ENCODE measurements around the gene RAX2. TPM values are rescaled to one million over a fixed set of nuclear protein-coding genes. Genes with fewer than 3 reads are reported as not detected.

Gene RAX2
- total and polyA plus RNA-seq, 2 of the 13 experiments (the other 11 are each of a cell fraction or from before 2014, with no cell fraction given), result not detected

GRCh38 chr19:3752492-3752891 is 19.5 kb downstream of the RAX2 start:
- no peaks in the 10 kb centered on the region for H3K9me3 ChIP-seq (ENCODE audit: low read length)
- no peaks in the 10 kb centered on the region for H3K27me3 ChIP-seq (ENCODE audit: control insufficient read depth in 1 of 2, insufficient read depth in 2 of 2, low read length in 2 of 2)
- H3K27ac ChIP-seq (ENCODE audit: extremely low read length, insufficient read depth, low read length), result no peak overlapping the region
- peaks cover 0 to 4% of the 10 kb centered on the region in 2 experiments; a peak in 2 of 5 replicates for H3K36me3 ChIP-seq (replicated peaks in 1 of 2; ENCODE audit: control insufficient read depth in 1 of 2, insufficient read depth in 2 of 2, low read length in 2 of 2)
- no peak for FAIRE-seq
- H3K4me2 ChIP-seq (ENCODE audit: low read depth, low read length), result no peak overlapping the region
- CTCF ChIA-PET (ENCODE audit: low intra/inter-chr PET ratio, low total read pairs), result no interaction called here
- in situ Hi-C loops (cut with HindIII; ENCODE audit: extremely low pct_ligation_motif_present, low pct_unique_long_range_greater_than_20kb) (no loop called here), intact Hi-C loops (cut with micrococcal nuclease; ENCODE audit: unreplicated experiment) (no loop called here)
- POLR2A ChIA-PET, result interaction anchor here (0.7 kb wide), 1 partner anchor 10 kb away, joined by 3 read pairs; the partner anchor contains the start of gene MRPL54
- H2AFZ ChIP-seq (ENCODE audit: low read length), result no peak overlapping the region
- DNase-seq (ENCODE audit: low spot score), result no peak
- no TSS peak for BruUV-seq (replicated peaks)
- H3K9ac ChIP-seq (ENCODE audit: insufficient read depth, low read depth, low read length), result no peak overlapping the region
- H3K4me1 ChIP-seq (ENCODE audit: insufficient read depth, low read length), result no peaks in the 10 kb centered on the region
- TF ChIP-seq AGO2 (optimal IDR thresholded peaks at IDR 0.05; ENCODE audit: low read depth, low read length), result peak; percentile 61
- TF ChIP-seq CCAR2 (optimal IDR thresholded peaks at IDR 0.05; ENCODE audit: low read depth, low read length), result no peak
- H3K79me2 ChIP-seq (ENCODE audit: insufficient read depth, low read length), result no peaks in the 10 kb centered on the region
- H4K20me1 ChIP-seq (ENCODE audit: insufficient read depth, low read length), result no peaks in the 10 kb centered on the region
- no peak for ATAC-seq
- no peak overlapping the region for H3K4me3 ChIP-seq (replicated peaks in 1 of 3; ENCODE audit: insufficient read depth in 1 of 3, low read depth in 2 of 3, low read length in 3 of 3)
- 98% methylated on average over 10 of the region's 25 CpGs for WGBS (ENCODE audit: low lambda C conversion rate)

GRCh38 chr19:3751236-3751635 is 20.8 kb downstream of the RAX2 start:
- no peaks in the 10 kb centered on the region for H3K9me3 ChIP-seq (ENCODE audit: low read length)
- in situ Hi-C loops (cut with HindIII; ENCODE audit: extremely low pct_ligation_motif_present, low pct_unique_long_range_greater_than_20kb), result no loop called here
- H3K36me3 ChIP-seq (replicated peaks in 1 of 2; ENCODE audit: control insufficient read depth in 1 of 2, insufficient read depth in 2 of 2, low read length in 2 of 2), result peaks cover 0 to 4% of the 10 kb centered on the region in 2 experiments; a peak in 2 of 5 replicates
- H2AFZ ChIP-seq (ENCODE audit: low read length), result no peak overlapping the region
- H4K20me1 ChIP-seq (ENCODE audit: insufficient read depth, low read length), result no peaks in the 10 kb centered on the region
- H3K79me2 ChIP-seq (ENCODE audit: insufficient read depth, low read length), result no peaks in the 10 kb centered on the region
- intact Hi-C loops (cut with micrococcal nuclease; ENCODE audit: unreplicated experiment), result no loop called here
- CTCF ChIA-PET (ENCODE audit: low intra/inter-chr PET ratio, low total read pairs), result no interaction called here
- no peak overlapping the region for H3K27ac ChIP-seq (ENCODE audit: extremely low read length, insufficient read depth, low read length)
- no peak overlapping the region for H3K4me2 ChIP-seq (ENCODE audit: low read depth, low read length)
- no peak for FAIRE-seq
- 94% methylated on average over 30 of the region's 30 CpGs for WGBS (ENCODE audit: low lambda C conversion rate)
- H3K27me3 ChIP-seq (ENCODE audit: control insufficient read depth in 1 of 2, insufficient read depth in 2 of 2, low read length in 2 of 2), result no peaks in the 10 kb centered on the region
- DNase-seq (ENCODE audit: low spot score), result no peak
- H3K9ac ChIP-seq (ENCODE audit: insufficient read depth, low read depth, low read length), result no peak overlapping the region
- no peaks in the 10 kb centered on the region for H3K4me1 ChIP-seq (ENCODE audit: insufficient read depth, low read length)
- no peak overlapping the region for H3K4me3 ChIP-seq (replicated peaks in 1 of 3; ENCODE audit: insufficient read depth in 1 of 3, low read depth in 2 of 3, low read length in 3 of 3)
- no TSS peak for BruUV-seq (replicated peaks)
- POLR2A ChIA-PET, result interaction anchor here (2.4 kb wide), 1 partner anchor 11 kb away, joined by 7 read pairs; the partner anchor contains the start of genes APBA3 and MRPL54
- no peak for ATAC-seq
- no peak for TF ChIP-seq ZUFSP (CRISPR knock-in tag; IDR thresholded peaks at IDR 0.05; ENCODE audit: borderline replicate concordance)
- no peak for TF ChIP-seq ZNF44 (CRISPR knock-in tag; IDR thresholded peaks at IDR 0.05)
- no peak for TF ChIP-seq REXO4 (CRISPR knock-in tag; IDR thresholded peaks at IDR 0.05; ENCODE audit: borderline replicate concordance)
- no peak for TF ChIP-seq ZBTB7A (CRISPR knock-in tag; IDR thresholded peaks at IDR 0.05)
- no peak for TF ChIP-seq MED8 (CRISPR knock-in tag; IDR thresholded peaks at IDR 0.05; ENCODE audit: insufficient replicate concordance)
- TF ChIP-seq EHMT2 (IDR thresholded peaks at IDR 0.05; ENCODE audit: borderline replicate concordance, low read depth, low read length), result no peak
- TF ChIP-seq ZNF282 (IDR thresholded peaks at IDR 0.05; ENCODE audit: partially characterized antibody), result no peak
- TF ChIP-seq ZNF646 (CRISPR knock-in tag; IDR thresholded peaks at IDR 0.05), result no peak
- no peak for TF ChIP-seq POLR2AphosphoS5 (IDR thresholded peaks at IDR 0.05; ENCODE audit: low read depth, low read length)
